Thymus (tissue), 11 donors: ENCODE data around the gene SGCD. TPM values are rescaled to one million over a fixed set of nuclear protein-coding genes. Genes with fewer than 3 reads are reported as not detected.

Source experiments
- DNase-seq, 9 donors: peaks; one replicate each; pipeline ENCODE4 v3.0.0-alpha.2; 2013; ENCODE audit warnings: low spot score in 9 of 9, low read depth in 6 of 9, missing footprints in 1 of 9
- H3K27ac ChIP-seq, 2 donors: one replicate each; pipeline ENCODE4 v1.5.1; 2013; ENCODE audit warnings: control low read depth in 1 of 2, low read depth in 1 of 2, low read length in 1 of 2, mild to moderate bottlenecking in 1 of 2, moderate library complexity in 1 of 2
- H3K27me3 ChIP-seq, 2 donors: one replicate each; pipeline ENCODE4 v1.5.1; 2013; ENCODE audit warnings: low read length in 1 of 2; ENCODE audit not compliant: control insufficient read depth in 2 of 2, insufficient read depth in 1 of 2
- H3K36me3 ChIP-seq, 2 donors: one replicate each; pipeline ENCODE4 v1.5.1; 2013; ENCODE audit warnings: low read length in 1 of 2, mild to moderate bottlenecking in 1 of 2, moderate library complexity in 1 of 2; ENCODE audit not compliant: control insufficient read depth in 2 of 2, insufficient read depth in 2 of 2
- H3K4me1 ChIP-seq, 2 donors: one replicate each; pipeline ENCODE4 v1.5.1; 2013; ENCODE audit warnings: low read length in 2 of 2; ENCODE audit not compliant: control insufficient read depth in 2 of 2, insufficient read depth in 2 of 2
- H3K4me3 ChIP-seq, 2 donors: one replicate each; pipeline ENCODE4 v1.5.1; 2013; ENCODE audit warnings: low read length in 2 of 2, control low read depth in 1 of 2, mild to moderate bottlenecking in 1 of 2
- H3K9me3 ChIP-seq, 2 donors: one replicate each; pipeline ENCODE4 v1.5.1; 2013; ENCODE audit warnings: low read length in 1 of 2, mild to moderate bottlenecking in 1 of 2; ENCODE audit not compliant: control insufficient read depth in 2 of 2, insufficient read depth in 1 of 2
- WGBS: extraction: QIAGEN DNeasy Blood & Tissue Kit; methylation state at CpG from one replicate; pipeline ENCODE4 v1.1.7; 2013; 5-methylcytosine and 5-hydroxymethylcytosine counted together
- polyA plus RNA-seq: library from polyadenylated mRNA; stranded (reverse); fragments of 200-250 nt; gene quantifications from one replicate; pipeline ENCODE4 v1.2.3, GENCODE V29; 2013
- total RNA-seq: library from RNA; stranded (reverse); fragments of 120-200 nt; gene quantifications from one replicate; pipeline ENCODE4 v1.2.4, GENCODE V29; 2013
- donor health status: healthy.

The SGCD gene
- total and polyA plus RNA-seq, 2 donors, result 0.46 to 1.6 TPM

- no peak overlapping the region for H3K27ac ChIP-seq
- H3K36me3 ChIP-seq, result no peaks in the 10 kb centered on the region
- peaks cover 0 to 2% of the 10 kb centered on the region in 2 donors for H3K9me3 ChIP-seq
- no peak overlapping the region for H3K4me3 ChIP-seq
- no peaks in the 10 kb centered on the region for H3K4me1 ChIP-seq
- no peak for DNase-seq
- no peaks in the 10 kb centered on the region for H3K27me3 ChIP-seq
- 49% methylated on average over 1 of the region's 1 CpG for WGBS
Measured at GRCh38 chr5:156491766-156492165, 164.8 kb downstream of the SGCD start.

DNA sequence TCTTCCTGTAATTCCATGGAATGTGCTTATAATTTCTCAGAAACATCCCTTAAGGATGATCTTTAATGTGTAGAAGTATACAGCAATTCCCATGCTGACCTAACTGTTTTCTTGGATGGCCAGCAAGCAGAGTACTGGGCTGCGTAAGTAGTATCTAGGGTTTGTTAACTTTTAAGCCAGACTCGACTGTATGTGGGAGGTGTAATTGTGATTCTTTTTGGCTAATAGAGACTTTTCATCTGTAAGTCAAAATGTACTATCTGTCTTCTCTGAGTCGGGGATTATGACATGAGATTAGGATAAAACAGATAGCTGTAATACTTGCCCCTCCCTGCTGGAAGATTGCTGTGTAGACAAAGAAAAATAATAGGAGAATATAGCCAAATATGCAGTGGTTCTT, 169.3 kb downstream of the SGCD start:
- no peak for DNase-seq
- H3K4me3 ChIP-seq, result no peak overlapping the region
- H3K27ac ChIP-seq, result no peak overlapping the region
- no peaks in the 10 kb centered on the region for H3K9me3 ChIP-seq
- no peaks in the 10 kb centered on the region for H3K27me3 ChIP-seq
- H3K4me1 ChIP-seq, result no peaks in the 10 kb centered on the region
- 85% methylated on average over 3 of the region's 3 CpGs for WGBS
- H3K36me3 ChIP-seq, result no peaks in the 10 kb centered on the region

- WGBS, result 77% methylated on average over 3 of the region's 3 CpGs
- Histone ChIP-seq H3K4me1 (no peaks in the 10 kb centered on the region), H3K27ac (no peak overlapping the region), H3K4me3 (no peak overlapping the region), H3K9me3 (no peaks in the 10 kb centered on the region), H3K36me3 (no peaks in the 10 kb centered on the region), H3K27me3 (no peaks in the 10 kb centered on the region)
- no peak for DNase-seq
Measured at GRCh38 chr5:156497804-156498208, 170.8 kb downstream of the SGCD start.

GRCh38 chr5:156498226-156498980, 171.4 kb downstream of the SGCD start:
- Histone ChIP-seq H3K36me3 (no peaks in the 10 kb centered on the region), H3K27ac (no peak overlapping the region), H3K27me3 (no peaks in the 10 kb centered on the region), H3K4me3 (no peak overlapping the region), H3K9me3 (no peaks in the 10 kb centered on the region), H3K4me1 (no peaks in the 10 kb centered on the region)
- WGBS, result 85% methylated on average over 7 of the region's 7 CpGs
- no peak for DNase-seq

- WGBS, result 73% methylated on average over 5 of the region's 5 CpGs
- no peak for DNase-seq
- Histone ChIP-seq H3K27me3 (no peaks in the 10 kb centered on the region), H3K4me3 (no peak overlapping the region), H3K4me1 (no peaks in the 10 kb centered on the region), H3K27ac (no peak overlapping the region), H3K36me3 (no peaks in the 10 kb centered on the region), H3K9me3 (no peaks in the 10 kb centered on the region)
Measured at GRCh38 chr5:156500755-156501154, 173.8 kb downstream of the SGCD start.

- Histone ChIP-seq H3K27ac (no peak overlapping the region), H3K36me3 (no peaks in the 10 kb centered on the region), H3K4me1 (no peaks in the 10 kb centered on the region), H3K9me3 (no peaks in the 10 kb centered on the region), H3K27me3 (no peaks in the 10 kb centered on the region), H3K4me3 (no peak overlapping the region)
- no peak for DNase-seq
- WGBS, result 84% methylated on average over 5 of the region's 5 CpGs
Measured at GRCh38 chr5:156505101-156505500, 178.1 kb downstream of the SGCD start.

GRCh38 chr5:156513123-156513815, 186.3 kb downstream of the SGCD start:
- Histone ChIP-seq H3K27me3 (no peaks in the 10 kb centered on the region), H3K4me1 (no peaks in the 10 kb centered on the region), H3K9me3 (peaks cover 0 to 11% of the 10 kb centered on the region in 2 donors), H3K27ac (no peak overlapping the region), H3K4me3 (no peak overlapping the region), H3K36me3 (no peaks in the 10 kb centered on the region)
- WGBS, result 35% methylated on average over 2 of the region's 2 CpGs
- no peak for DNase-seq

DNA sequence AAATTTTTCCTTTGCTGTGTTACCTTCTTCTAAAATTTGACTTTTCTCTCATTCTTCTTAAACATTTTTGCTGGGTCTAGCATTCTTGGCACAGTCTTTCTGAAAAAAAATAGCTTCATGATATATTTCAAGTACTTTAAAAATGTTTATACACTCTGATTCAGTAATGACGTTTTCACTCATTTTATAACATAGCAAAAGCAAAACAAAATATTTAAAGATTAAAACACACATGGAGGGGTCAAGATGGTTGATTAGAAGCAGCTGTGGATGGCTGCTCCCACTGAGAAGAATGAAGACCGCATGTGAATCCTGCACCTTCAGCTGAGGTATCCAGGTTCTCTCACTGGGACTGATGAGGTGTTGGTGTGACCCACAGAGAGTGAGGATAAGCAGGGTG, 188.2 kb downstream of the SGCD start:
- H3K9me3 ChIP-seq, result peaks cover 0 to 11% of the 10 kb centered on the region in 2 donors
- no peak for DNase-seq
- no peak overlapping the region for H3K4me3 ChIP-seq
- no peaks in the 10 kb centered on the region for H3K36me3 ChIP-seq
- WGBS, result 92% methylated on average over 2 of the region's 2 CpGs
- no peaks in the 10 kb centered on the region for H3K27me3 ChIP-seq
- H3K27ac ChIP-seq, result no peak overlapping the region
- H3K4me1 ChIP-seq, result no peaks in the 10 kb centered on the region

- WGBS, result 89% methylated on average over 4 of the region's 4 CpGs
- Histone ChIP-seq H3K4me3 (no peak overlapping the region), H3K27ac (no peak overlapping the region), H3K36me3 (no peaks in the 10 kb centered on the region), H3K4me1 (no peaks in the 10 kb centered on the region), H3K27me3 (no peaks in the 10 kb centered on the region), H3K9me3 (peaks cover 0 to 11% of the 10 kb centered on the region in 2 donors)
- no peak for DNase-seq
Measured at GRCh38 chr5:156515803-156516360, 188.9 kb downstream of the SGCD start.
